Smooth muscle cell (in vitro differentiated cells): ENCODE measurements around the gene GAS1. TPM values are rescaled to one million over a fixed set of nuclear protein-coding genes. Genes with fewer than 3 reads are reported as not detected.

ENCODE experiments used
- DNase-seq: peaks from one replicate; lab custom pipeline; 2025; ENCODE audit not compliant: unreplicated experiment; lab: John Stamatoyannopoulos, UW
- H2AFZ ChIP-seq: fragments of 200-600 bp; sonication (generic); 2 replicates; pipeline ENCODE4 v1.6.0; 2016; ENCODE audit warnings: antibody characterized with exemption, low read depth, mild to moderate bottlenecking
- H3F3A ChIP-seq: fragments of 200-600 bp; sonication (generic); 2 replicates; pipeline ENCODE4 v1.6.0; 2017; ENCODE audit warnings: antibody characterized with exemption, low read depth
- H3K27ac ChIP-seq: fragments of 200-600 bp; sonication (generic); 2 replicates; pipeline ENCODE4 v1.5.1; 2016; ENCODE audit warnings: low read depth, mild to moderate bottlenecking
- H3K27me3 ChIP-seq: fragments of 200-600 bp; sonication (generic); 2 replicates; pipeline ENCODE4 v1.6.1; 2016; ENCODE audit warnings: low read depth, mild to moderate bottlenecking
- H3K36me3 ChIP-seq: fragments of 200-600 bp; sonication (generic); 2 replicates; pipeline ENCODE4 v1.5.1; 2016; ENCODE audit warnings: low read depth
- H3K4me1 ChIP-seq: fragments of 200-600 bp; sonication (generic); 2 replicates; pipeline ENCODE4 v1.5.1; 2016; ENCODE audit warnings: low read depth
- H3K4me2 ChIP-seq: fragments of 200-600 bp; sonication (generic); 2 replicates; pipeline ENCODE4 v1.6.0; 2016; ENCODE audit warnings: mild to moderate bottlenecking
- H3K4me3 ChIP-seq: fragments of 200-600 bp; sonication (generic); 2 replicates; pipeline ENCODE4 v1.5.1; 2016; ENCODE audit warnings: mild to moderate bottlenecking
- H3K79me2 ChIP-seq: fragments of 200-600 bp; sonication (generic); 2 replicates; pipeline ENCODE4 v1.6.0; 2016; ENCODE audit warnings: low read depth, mild to moderate bottlenecking
- H3K9ac ChIP-seq: fragments of 200-600 bp; sonication (generic); 2 replicates; pipeline ENCODE4 v1.6.0; 2016; ENCODE audit warnings: low read depth
- H3K9me3 ChIP-seq: fragments of 200-600 bp; sonication (generic); replicated peaks from 2 replicates; pipeline ENCODE4 v1.5.1; 2016; ENCODE audit warnings: low read depth
- H4K20me1 ChIP-seq: fragments of 200-600 bp; sonication (generic); 2 replicates; pipeline ENCODE4 v1.6.0; 2016; ENCODE audit warnings: low read depth
- WGBS: methylation state at CpG from one replicate; pipeline ENCODE4 v1.1.7; 2016; ENCODE audit warnings: low lambda C conversion rate; 5-methylcytosine and 5-hydroxymethylcytosine counted together
- polyA plus RNA-seq: library from polyadenylated mRNA; unstranded; fragments of >200 nt; fragmentation: Nextera tagmentation; extraction: Ambion mirVana; gene quantifications from 2 replicates; pipeline ENCODE4 v1.2.1, GENCODE V29; 2016
- total RNA-seq: library from RNA; depleted of rRNA; stranded (reverse); fragments of >200 nt; gene quantifications from 2 replicates; pipeline ENCODE4 v1.2.3, GENCODE V29; 2014
- TF ChIP-seq, protein P1 (sequence below): fragments of 200-600 bp; sonication (generic); IDR thresholded peaks from 2 replicates; pipeline ENCODE4 v1.5.1; 2017; ENCODE audit warnings: borderline replicate concordance, mild to moderate bottlenecking, antibody characterized with exemption; ENCODE audit not compliant: insufficient read depth, poor library complexity, severe bottlenecking

GAS1 gene
- total and polyA plus RNA-seq, 2 experiments from 2014 or later, result 74.8 to 134 TPM

DNA sequence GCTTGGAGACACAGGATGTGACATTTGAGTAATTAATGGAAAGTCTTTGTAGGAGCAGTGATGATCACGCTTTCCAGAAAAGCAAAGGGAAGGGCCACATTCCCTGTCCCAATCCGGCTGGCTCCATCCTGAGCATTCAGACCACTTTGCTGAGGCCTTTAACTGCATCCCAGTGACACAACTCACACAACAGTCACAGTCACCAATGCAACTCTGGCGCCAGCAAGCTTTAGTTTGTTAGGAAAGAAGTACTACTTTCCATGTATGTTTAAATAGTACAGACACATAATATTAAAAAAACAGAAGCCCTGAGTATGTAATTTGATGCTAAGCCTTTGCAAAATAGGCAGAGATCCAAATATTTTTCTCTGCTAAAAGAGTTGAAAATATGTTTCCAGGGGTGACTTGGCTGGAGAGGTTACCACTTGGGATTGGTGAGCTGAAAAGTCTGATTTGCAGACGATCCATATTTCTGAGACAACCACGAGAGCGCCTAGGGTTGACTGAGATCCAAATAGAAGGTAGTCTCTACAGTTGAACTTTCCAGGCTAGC, 31.7 kb upstream of the GAS1 start:
- 63% methylated on average over 6 of the region's 6 CpGs for WGBS
- Histone ChIP-seq H3K36me3 (no peaks in the 10 kb centered on the region), H3K9me3 (no peaks in the 10 kb centered on the region), H3K4me3 (no peak overlapping the region), H3K9ac (no peak overlapping the region), H3K27ac (peak overlapping the region; percentile 69), H4K20me1 (no peaks in the 10 kb centered on the region), H3K79me2 (no peaks in the 10 kb centered on the region), H2AFZ (no peak overlapping the region), H3K4me2 (peak overlapping the region; percentile 59), H3F3A (peaks cover 12% of the 10 kb centered on the region), H3K4me1 (peaks cover 39% of the 10 kb centered on the region), H3K27me3 (no peaks in the 10 kb centered on the region)
- TF ChIP-seq, protein P1, sequence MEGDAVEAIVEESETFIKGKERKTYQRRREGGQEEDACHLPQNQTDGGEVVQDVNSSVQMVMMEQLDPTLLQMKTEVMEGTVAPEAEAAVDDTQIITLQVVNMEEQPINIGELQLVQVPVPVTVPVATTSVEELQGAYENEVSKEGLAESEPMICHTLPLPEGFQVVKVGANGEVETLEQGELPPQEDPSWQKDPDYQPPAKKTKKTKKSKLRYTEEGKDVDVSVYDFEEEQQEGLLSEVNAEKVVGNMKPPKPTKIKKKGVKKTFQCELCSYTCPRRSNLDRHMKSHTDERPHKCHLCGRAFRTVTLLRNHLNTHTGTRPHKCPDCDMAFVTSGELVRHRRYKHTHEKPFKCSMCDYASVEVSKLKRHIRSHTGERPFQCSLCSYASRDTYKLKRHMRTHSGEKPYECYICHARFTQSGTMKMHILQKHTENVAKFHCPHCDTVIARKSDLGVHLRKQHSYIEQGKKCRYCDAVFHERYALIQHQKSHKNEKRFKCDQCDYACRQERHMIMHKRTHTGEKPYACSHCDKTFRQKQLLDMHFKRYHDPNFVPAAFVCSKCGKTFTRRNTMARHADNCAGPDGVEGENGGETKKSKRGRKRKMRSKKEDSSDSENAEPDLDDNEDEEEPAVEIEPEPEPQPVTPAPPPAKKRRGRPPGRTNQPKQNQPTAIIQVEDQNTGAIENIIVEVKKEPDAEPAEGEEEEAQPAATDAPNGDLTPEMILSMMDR, result no peak
- DNase-seq, result no peak

- H3K4me3 ChIP-seq, result no peak overlapping the region
- peaks cover 39% of the 10 kb centered on the region for H3K4me1 ChIP-seq
- no peaks in the 10 kb centered on the region for H3K79me2 ChIP-seq
- H3K27me3 ChIP-seq, result no peaks in the 10 kb centered on the region
- H3K36me3 ChIP-seq, result no peaks in the 10 kb centered on the region
- DNase-seq, result no peak
- WGBS, result 31% methylated on average over 2 of the region's 2 CpGs
- H3K9ac ChIP-seq, result no peak overlapping the region
- H4K20me1 ChIP-seq, result no peaks in the 10 kb centered on the region
- peak overlapping the region; percentile 59 for H3K4me2 ChIP-seq
- peak overlapping the region; percentile 69 for H3K27ac ChIP-seq
- peaks cover 12% of the 10 kb centered on the region for H3F3A ChIP-seq
- no peaks in the 10 kb centered on the region for H3K9me3 ChIP-seq
- TF ChIP-seq, protein P1, result no peak
- no peak overlapping the region for H2AFZ ChIP-seq
Measured at GRCh38 chr9:86978413-86978812, 31.1 kb upstream of the GAS1 start.

- H3K4me1 ChIP-seq, result peaks cover 39% of the 10 kb centered on the region
- H2AFZ ChIP-seq, result no peak overlapping the region
- H3K27ac ChIP-seq, result peak overlapping the region; percentile 69
- H4K20me1 ChIP-seq, result no peaks in the 10 kb centered on the region
- no peaks in the 10 kb centered on the region for H3K79me2 ChIP-seq
- no peaks in the 10 kb centered on the region for H3K9me3 ChIP-seq
- H3K36me3 ChIP-seq, result no peaks in the 10 kb centered on the region
- H3K9ac ChIP-seq, result peak overlapping the region; percentile 16
- H3K4me2 ChIP-seq, result peak overlapping the region; percentile 59
- H3K4me3 ChIP-seq, result no peak overlapping the region
- WGBS, result 67% methylated on average over 4 of the region's 4 CpGs
- TF ChIP-seq, protein P1, result no peak
- no peaks in the 10 kb centered on the region for H3K27me3 ChIP-seq
- H3F3A ChIP-seq, result peaks cover 12% of the 10 kb centered on the region
- no peak for DNase-seq
Measured at GRCh38 chr9:86977205-86977835, 30.0 kb upstream of the GAS1 start.

- Histone ChIP-seq H3K4me3 (no peak overlapping the region), H3K36me3 (no peaks in the 10 kb centered on the region), H3K4me2 (peak overlapping the region; percentile 59), H3K9me3 (no peaks in the 10 kb centered on the region), H3K79me2 (no peaks in the 10 kb centered on the region), H4K20me1 (no peaks in the 10 kb centered on the region), H3K9ac (no peak overlapping the region), H3K27me3 (no peaks in the 10 kb centered on the region), H3K27ac (peak overlapping the region; percentile 69), H3K4me1 (peaks cover 39% of the 10 kb centered on the region), H3F3A (peaks cover 12% of the 10 kb centered on the region), H2AFZ (peak overlapping the region; percentile 46)
- no peak for DNase-seq
- TF ChIP-seq, protein P1, result no peak
Measured at GRCh38 chr9:86975606-86976005, 28.3 kb upstream of the GAS1 start.
